Liver (tissue), 9 donors: ENCODE measurements around the gene NOS1. TPM values are rescaled to one million over a fixed set of nuclear protein-coding genes. Genes with fewer than 3 reads are reported as not detected.

Experiments
- DNase-seq: peaks from one replicate; pipeline ENCODE4 v3.0.0-alpha.2; 2017; ENCODE audit warnings: low spot score
- H3K27ac ChIP-seq, 2 donors: one replicate each; pipeline ENCODE4 v1.7.0; 2013; ENCODE audit warnings: inconsistent platforms in 2 of 2, low read length in 2 of 2, control low read depth in 1 of 2, low read depth in 1 of 2, mild to moderate bottlenecking in 1 of 2
- H3K27me3 ChIP-seq, 4 donors: one replicate each; pipeline versions ENCODE4 v1.6.1 to v1.7.0; 2013; ENCODE audit warnings: low read length in 3 of 4, inconsistent platforms in 1 of 4, mild to moderate bottlenecking in 1 of 4, moderate library complexity in 1 of 4; ENCODE audit not compliant: control insufficient read depth in 4 of 4, insufficient read depth in 4 of 4
- H3K36me3 ChIP-seq, 4 donors: one replicate each; pipeline versions ENCODE4 v1.6.1 to v1.7.0; 2013; ENCODE audit warnings: low read length in 3 of 4, mild to moderate bottlenecking in 3 of 4, low read depth in 1 of 4, moderate library complexity in 1 of 4; ENCODE audit not compliant: control insufficient read depth in 4 of 4, insufficient read depth in 3 of 4
- H3K4me1 ChIP-seq, 4 donors: one replicate each; pipeline versions ENCODE4 v1.6.1 to v1.7.0; 2013; ENCODE audit warnings: low read length in 3 of 4, mild to moderate bottlenecking in 3 of 4, moderate library complexity in 1 of 4; ENCODE audit not compliant: control insufficient read depth in 4 of 4, insufficient read depth in 4 of 4
- H3K4me3 ChIP-seq, 3 donors: one replicate each; pipeline versions ENCODE4 v1.6.1 to v1.7.0; 2013; ENCODE audit warnings: low read length in 3 of 3, control low read depth in 1 of 3, low read depth in 1 of 3, mild to moderate bottlenecking in 1 of 3
- H3K9ac ChIP-seq, 2 donors: one replicate each; pipeline ENCODE4 v1.7.0; 2013; ENCODE audit warnings: low read length in 2 of 2, mild to moderate bottlenecking in 2 of 2, moderate library complexity in 2 of 2, control low read depth in 1 of 2, low read depth in 1 of 2
- H3K9me3 ChIP-seq, 4 donors: one replicate each; pipeline versions ENCODE4 v1.6.1 to v1.7.0; 2013; ENCODE audit warnings: low read length in 3 of 4; ENCODE audit not compliant: control insufficient read depth in 4 of 4
- EGR1 ChIP-seq, 2 donors: IDR thresholded peaks; 2 replicates each; pipeline ENCODE4 v1.6.1; 2016 to 2018; ENCODE audit warnings: antibody characterized with exemption in 2 of 2, low read depth in 2 of 2
- FOXA1 ChIP-seq: IDR thresholded peaks from 2 replicates; pipeline ENCODE4 v1.6.1; 2016; ENCODE audit warnings: antibody characterized with exemption
- FOXA2 ChIP-seq: IDR thresholded peaks from 2 replicates; pipeline ENCODE4 v1.6.1; 2016; ENCODE audit warnings: antibody characterized with exemption
- GABPA ChIP-seq, 2 donors: IDR thresholded peaks in 1 of 2; conservative IDR thresholded peaks in 1 of 2; 2 replicates each; pipeline ENCODE4 v1.6.1; 2016; ENCODE audit warnings: antibody characterized with exemption in 2 of 2, mild to moderate bottlenecking in 1 of 2, moderate library complexity in 1 of 2
- HNF4A ChIP-seq, 2 donors: conservative IDR thresholded peaks; 2 replicates each; pipeline ENCODE4 v1.6.1; 2016; ENCODE audit warnings: antibody characterized with exemption in 2 of 2, mild to moderate bottlenecking in 2 of 2
- HNF4G ChIP-seq: IDR thresholded peaks from 2 replicates; pipeline ENCODE4 v1.6.1; 2016; ENCODE audit warnings: antibody characterized with exemption
- JUND ChIP-seq, 2 donors: IDR thresholded peaks; 2 replicates each; pipeline ENCODE4 v1.6.1; 2016; ENCODE audit warnings: antibody characterized with exemption in 2 of 2
- MAX ChIP-seq: IDR thresholded peaks from 2 replicates; pipeline ENCODE4 v1.6.1; 2016; ENCODE audit warnings: antibody characterized with exemption
- NR2F2 ChIP-seq: IDR thresholded peaks from 2 replicates; pipeline ENCODE4 v1.6.1; 2016; ENCODE audit warnings: antibody characterized with exemption
- TAF1 ChIP-seq: conservative IDR thresholded peaks from 2 replicates; pipeline ENCODE4 v1.6.1; 2016; ENCODE audit warnings: antibody characterized with exemption, mild to moderate bottlenecking
- YY1 ChIP-seq: IDR thresholded peaks from 2 replicates; pipeline ENCODE4 v1.6.1; 2016; ENCODE audit warnings: antibody characterized with exemption, mild to moderate bottlenecking
- whole genome bisulfite sequencing: extraction: QIAGEN DNeasy Blood & Tissue Kit; methylation state at CpG from one replicate; pipeline ENCODE4 v1.1.7; 2013; 5-methylcytosine and 5-hydroxymethylcytosine counted together
- polyA plus RNA-seq, 2 donors: library from polyadenylated mRNA; stranded (reverse) in 1 of 2; unstranded in 1 of 2; fragments of 200-250 nt in 1 of 2; fragments of >200 nt in 1 of 2; fragmentation: Nextera tagmentation in 1 of 2; extraction: Ambion mirVana in 1 of 2; gene quantifications; one replicate each; pipeline versions ENCODE4 v1.2.1 to v1.2.3, GENCODE V29; 2013 to 2015
- total RNA-seq, 2 donors: library from RNA; depleted of rRNA; stranded (reverse); fragments of >200 nt; gene quantifications; one replicate each; pipeline ENCODE4 v1.2.3, GENCODE V29; 2014
- TF ChIP-seq, protein P1 (sequence below): IDR thresholded peaks from 2 replicates; pipeline ENCODE4 v1.6.1; 2016; ENCODE audit warnings: antibody characterized with exemption
- TF ChIP-seq, protein P2 (sequence below): IDR thresholded peaks from 2 replicates; pipeline ENCODE4 v1.6.1; 2016; ENCODE audit warnings: antibody characterized with exemption, mild to moderate bottlenecking
- TF ChIP-seq, protein P3 (sequence below): IDR thresholded peaks from 2 replicates; pipeline ENCODE4 v1.6.1; 2016; ENCODE audit warnings: antibody characterized with exemption
- donor health status: healthy.
- donor health status: healthy.
- donor health status: healthy.
- donor health status: healthy.
- donor health status: healthy.

NOS1 gene
- total and polyA plus RNA-seq, 4 donors: under 0.01 to 0.08 (median 0.01) TPM; not detected in 1

DNA sequence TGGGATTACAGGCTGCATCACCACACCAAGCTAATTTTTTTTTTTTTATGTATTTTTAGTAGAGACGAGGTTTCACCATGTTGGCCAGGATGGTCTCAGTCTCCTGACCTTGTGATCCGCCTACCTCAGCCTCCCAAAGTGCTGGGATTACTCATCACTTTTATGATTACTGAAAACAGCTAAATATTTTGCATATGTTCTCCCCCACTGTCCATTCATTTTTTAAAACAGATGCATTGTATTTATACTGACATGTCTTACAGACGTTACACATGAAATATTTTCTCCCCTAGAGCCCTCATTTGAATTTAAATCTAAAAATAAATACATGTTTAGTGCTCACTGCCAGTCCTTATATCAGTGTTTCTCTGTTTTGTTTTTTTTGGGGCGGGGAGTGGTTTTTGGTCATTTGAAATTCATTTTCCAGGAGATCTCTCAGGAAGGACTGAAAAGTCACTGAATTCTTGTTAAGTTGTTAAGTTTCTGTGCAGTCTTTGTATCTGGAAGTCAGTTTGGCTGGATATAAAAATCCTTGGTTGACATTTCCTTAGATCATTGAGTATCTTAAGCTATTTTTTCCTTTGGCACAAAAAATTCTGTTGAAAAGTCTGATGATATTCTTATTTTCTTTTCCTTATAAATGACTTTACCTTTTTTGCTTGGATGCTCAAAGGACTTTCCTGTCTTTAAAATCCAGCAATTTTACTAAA lies 180.5 kb downstream of the NOS1 start (continued):
- TF ChIP-seq GABPA (IDR thresholded peaks at IDR 0.05 in 1 of 2, conservative IDR thresholded peaks at IDR 0.05 in 1 of 2): no peak

DNA sequence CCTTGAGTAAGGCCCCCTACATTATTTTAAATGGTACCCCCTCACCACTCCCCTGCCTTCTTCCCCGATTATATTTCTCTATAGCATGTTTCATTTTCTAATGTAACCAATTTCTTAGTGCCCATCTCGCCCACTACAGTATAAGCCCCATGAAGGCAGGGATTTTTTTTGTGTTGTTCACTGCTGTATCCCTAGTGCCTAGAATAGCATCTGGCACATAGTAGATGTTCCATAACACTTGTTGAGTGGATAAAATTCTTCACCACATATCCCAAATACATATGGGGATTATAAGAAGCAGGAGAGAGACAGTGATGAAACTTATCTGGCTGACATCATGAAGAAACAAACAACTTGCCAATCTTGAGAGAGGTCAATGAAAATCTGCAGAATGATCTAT lies 182.7 kb downstream of the NOS1 start:
- WGBS: 95% methylated on average over 2 of the region's 2 CpGs
- H3K36me3 ChIP-seq: peaks cover 17 to 74% (median 64%) of the 10 kb centered on the region in 4 donors
- no peaks in the 10 kb centered on the region for H3K4me1 ChIP-seq
- H3K9ac ChIP-seq: no peak overlapping the region
- no peaks in the 10 kb centered on the region for H3K9me3 ChIP-seq
- no peaks in the 10 kb centered on the region for H3K27me3 ChIP-seq
- H3K4me3 ChIP-seq: no peak overlapping the region
- TF ChIP-seq TAF1 (no peak), YY1 (no peak), HNF4G (no peak), JUND (IDR thresholded peaks at IDR 0.05) (no peak), FOXA1 (no peak), NR2F2 (no peak), MAX (no peak), GABPA (IDR thresholded peaks at IDR 0.05 in 1 of 2, conservative IDR thresholded peaks at IDR 0.05 in 1 of 2) (no peak), FOXA2 (no peak), HNF4A (conservative IDR thresholded peaks at IDR 0.05) (no peak)
- TF ChIP-seq, protein P1, sequence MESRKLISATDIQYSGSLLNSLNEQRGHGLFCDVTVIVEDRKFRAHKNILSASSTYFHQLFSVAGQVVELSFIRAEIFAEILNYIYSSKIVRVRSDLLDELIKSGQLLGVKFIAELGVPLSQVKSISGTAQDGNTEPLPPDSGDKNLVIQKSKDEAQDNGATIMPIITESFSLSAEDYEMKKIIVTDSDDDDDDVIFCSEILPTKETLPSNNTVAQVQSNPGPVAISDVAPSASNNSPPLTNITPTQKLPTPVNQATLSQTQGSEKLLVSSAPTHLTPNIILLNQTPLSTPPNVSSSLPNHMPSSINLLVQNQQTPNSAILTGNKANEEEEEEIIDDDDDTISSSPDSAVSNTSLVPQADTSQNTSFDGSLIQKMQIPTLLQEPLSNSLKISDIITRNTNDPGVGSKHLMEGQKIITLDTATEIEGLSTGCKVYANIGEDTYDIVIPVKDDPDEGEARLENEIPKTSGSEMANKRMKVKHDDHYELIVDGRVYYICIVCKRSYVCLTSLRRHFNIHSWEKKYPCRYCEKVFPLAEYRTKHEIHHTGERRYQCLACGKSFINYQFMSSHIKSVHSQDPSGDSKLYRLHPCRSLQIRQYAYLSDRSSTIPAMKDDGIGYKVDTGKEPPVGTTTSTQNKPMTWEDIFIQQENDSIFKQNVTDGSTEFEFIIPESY: no peak
- TF ChIP-seq, protein P2, sequence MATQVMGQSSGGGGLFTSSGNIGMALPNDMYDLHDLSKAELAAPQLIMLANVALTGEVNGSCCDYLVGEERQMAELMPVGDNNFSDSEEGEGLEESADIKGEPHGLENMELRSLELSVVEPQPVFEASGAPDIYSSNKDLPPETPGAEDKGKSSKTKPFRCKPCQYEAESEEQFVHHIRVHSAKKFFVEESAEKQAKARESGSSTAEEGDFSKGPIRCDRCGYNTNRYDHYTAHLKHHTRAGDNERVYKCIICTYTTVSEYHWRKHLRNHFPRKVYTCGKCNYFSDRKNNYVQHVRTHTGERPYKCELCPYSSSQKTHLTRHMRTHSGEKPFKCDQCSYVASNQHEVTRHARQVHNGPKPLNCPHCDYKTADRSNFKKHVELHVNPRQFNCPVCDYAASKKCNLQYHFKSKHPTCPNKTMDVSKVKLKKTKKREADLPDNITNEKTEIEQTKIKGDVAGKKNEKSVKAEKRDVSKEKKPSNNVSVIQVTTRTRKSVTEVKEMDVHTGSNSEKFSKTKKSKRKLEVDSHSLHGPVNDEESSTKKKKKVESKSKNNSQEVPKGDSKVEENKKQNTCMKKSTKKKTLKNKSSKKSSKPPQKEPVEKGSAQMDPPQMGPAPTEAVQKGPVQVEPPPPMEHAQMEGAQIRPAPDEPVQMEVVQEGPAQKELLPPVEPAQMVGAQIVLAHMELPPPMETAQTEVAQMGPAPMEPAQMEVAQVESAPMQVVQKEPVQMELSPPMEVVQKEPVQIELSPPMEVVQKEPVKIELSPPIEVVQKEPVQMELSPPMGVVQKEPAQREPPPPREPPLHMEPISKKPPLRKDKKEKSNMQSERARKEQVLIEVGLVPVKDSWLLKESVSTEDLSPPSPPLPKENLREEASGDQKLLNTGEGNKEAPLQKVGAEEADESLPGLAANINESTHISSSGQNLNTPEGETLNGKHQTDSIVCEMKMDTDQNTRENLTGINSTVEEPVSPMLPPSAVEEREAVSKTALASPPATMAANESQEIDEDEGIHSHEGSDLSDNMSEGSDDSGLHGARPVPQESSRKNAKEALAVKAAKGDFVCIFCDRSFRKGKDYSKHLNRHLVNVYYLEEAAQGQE: no peak
- TF ChIP-seq, protein P3, sequence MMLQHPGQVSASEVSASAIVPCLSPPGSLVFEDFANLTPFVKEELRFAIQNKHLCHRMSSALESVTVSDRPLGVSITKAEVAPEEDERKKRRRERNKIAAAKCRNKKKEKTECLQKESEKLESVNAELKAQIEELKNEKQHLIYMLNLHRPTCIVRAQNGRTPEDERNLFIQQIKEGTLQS: no peak
- DNase-seq: no peak
- H3K27ac ChIP-seq: no peak overlapping the region

- TF ChIP-seq, protein P2: no peak
- no peak for TF ChIP-seq FOXA2
- no peak for TF ChIP-seq EGR1 (IDR thresholded peaks at IDR 0.05; ENCODE audit: low read depth in 2 of 2)
- TF ChIP-seq JUND (IDR thresholded peaks at IDR 0.05): no peak
- WGBS: 97% methylated on average over 10 of the region's 10 CpGs
Measured at GRCh38 chr12:117178301-117178700, 183.1 kb downstream of the NOS1 start.

More at GRCh38 chr12:117178301-117178700, 183.1 kb downstream of the NOS1 start:
- no peak overlapping the region for H3K27ac ChIP-seq
- H3K4me1 ChIP-seq: no peaks in the 10 kb centered on the region
- H3K9me3 ChIP-seq: no peaks in the 10 kb centered on the region
- H3K4me3 ChIP-seq: no peak overlapping the region
- peaks cover 15 to 76% (median 68%) of the 10 kb centered on the region in 4 donors for H3K36me3 ChIP-seq
- no peak for DNase-seq
- no peaks in the 10 kb centered on the region for H3K27me3 ChIP-seq
- no peak overlapping the region for H3K9ac ChIP-seq
